Testis (tissue), 3 donors: ENCODE data around the gene TRIB2. TPM values are rescaled to one million over a fixed set of nuclear protein-coding genes. Genes with fewer than 3 reads are reported as not detected.

Experiments
- DNase-seq: peaks from one replicate; pipeline ENCODE4 v3.0.0-alpha.2; 2019
- H3K27ac ChIP-seq, 2 donors: fragments of 200-600 bp; sonication (generic); one replicate each; pipeline ENCODE4 v1.5.1; 2019
- H3K27me3 ChIP-seq: fragments of 200-600 bp; sonication (generic); one replicate; pipeline ENCODE4 v1.5.1; 2019
- H3K36me3 ChIP-seq: fragments of 200-600 bp; sonication (generic); one replicate; pipeline ENCODE4 v1.5.1; 2017; ENCODE audit warnings: low read depth; ENCODE audit errors: missing control alignments
- H3K4me1 ChIP-seq: fragments of 200-600 bp; sonication (generic); one replicate; pipeline ENCODE4 v1.5.1; 2019
- H3K4me3 ChIP-seq, 2 donors: fragments of 200-600 bp; sonication (generic); one replicate each; pipeline ENCODE4 v1.5.1; 2017 to 2019
- H3K9me3 ChIP-seq: fragments of 200-600 bp; sonication (generic); one replicate; pipeline ENCODE4 v1.5.1; 2017
- POLR2A ChIP-seq: fragments of 450-650 bp; IDR thresholded peaks from one replicate; pipeline ENCODE4 v1.6.1; 2017; ENCODE audit warnings: antibody characterized with exemption, mild to moderate bottlenecking, moderate library complexity
- WGBS, 2 donors: methylation state at CpG; one replicate each; pipeline ENCODE4 v1.1.5; 2018; 5-methylcytosine and 5-hydroxymethylcytosine counted together
- intact Hi-C: fragments of 100-400 bp; cut with DNase I; formaldehyde crosslinking; loops from one replicate; pipeline ENCODE4 v1.15.1; 2023; ENCODE audit warnings: low total_unique reads
- polyA plus RNA-seq: library from polyadenylated mRNA; stranded (reverse); fragments of 350-450 nt; fragmentation: Illumina TruSeq; extraction: RNeasy Lipid Tissue Mini Kit (QIAGEN cat#74804); gene quantifications from one replicate; pipeline ENCODE4 v1.2.3, GENCODE V29; 2014; ENCODE audit warnings: low read depth, low replicate concordance; ENCODE audit not compliant: insufficient read depth
- total RNA-seq, 2 donors: library from RNA; depleted of rRNA; stranded (reverse); fragments of >200 nt; gene quantifications; one replicate each; pipeline ENCODE4 v1.2.3, GENCODE V29; 2016
- TF ChIP-seq, protein P1 (sequence below), 3 experiments: fragments of 450-650 bp in 2 of 3; fragments of 200-600 bp in 1 of 3; sonication (generic) in 1 of 3; IDR thresholded peaks; one replicate each; pipeline ENCODE4 v1.5.1; 2016 to 2019; ENCODE audit warnings: antibody characterized with exemption in 3 of 3, mild to moderate bottlenecking in 2 of 3, moderate library complexity in 1 of 3

Gene TRIB2
- total and polyA plus RNA-seq, 3 donors from 2014 or later = 54.9 to 190 (median 189) TPM

DNA sequence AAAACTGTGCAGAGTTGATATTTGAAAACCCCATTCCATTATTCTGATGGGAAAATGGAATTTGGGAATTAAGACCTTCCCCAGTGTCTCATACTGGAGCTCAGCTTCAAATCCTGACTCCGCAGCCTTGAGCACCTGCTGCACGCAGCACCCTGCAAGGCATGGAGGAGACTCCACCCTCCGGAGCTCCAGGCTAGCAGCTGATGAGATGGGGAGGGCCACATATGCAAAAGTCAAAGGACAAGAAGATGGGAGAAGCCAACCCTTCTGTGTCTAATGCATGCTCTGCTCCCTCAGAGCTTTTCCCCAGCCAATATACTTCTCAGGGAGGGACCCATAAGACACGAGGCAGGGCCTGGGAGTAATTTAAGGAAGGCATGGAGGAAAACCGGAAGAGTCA, 34.7 kb upstream of the TRIB2 start:
- Histone ChIP-seq H3K36me3 (no peaks in the 10 kb centered on the region), H3K27ac (no peak overlapping the region), H3K4me1 (peaks cover 15% of the 10 kb centered on the region), H3K4me3 (no peak overlapping the region), H3K27me3 (no peaks in the 10 kb centered on the region), H3K9me3 (no peaks in the 10 kb centered on the region)
- TF ChIP-seq POLR2A = no peak
- TF ChIP-seq, protein P1, sequence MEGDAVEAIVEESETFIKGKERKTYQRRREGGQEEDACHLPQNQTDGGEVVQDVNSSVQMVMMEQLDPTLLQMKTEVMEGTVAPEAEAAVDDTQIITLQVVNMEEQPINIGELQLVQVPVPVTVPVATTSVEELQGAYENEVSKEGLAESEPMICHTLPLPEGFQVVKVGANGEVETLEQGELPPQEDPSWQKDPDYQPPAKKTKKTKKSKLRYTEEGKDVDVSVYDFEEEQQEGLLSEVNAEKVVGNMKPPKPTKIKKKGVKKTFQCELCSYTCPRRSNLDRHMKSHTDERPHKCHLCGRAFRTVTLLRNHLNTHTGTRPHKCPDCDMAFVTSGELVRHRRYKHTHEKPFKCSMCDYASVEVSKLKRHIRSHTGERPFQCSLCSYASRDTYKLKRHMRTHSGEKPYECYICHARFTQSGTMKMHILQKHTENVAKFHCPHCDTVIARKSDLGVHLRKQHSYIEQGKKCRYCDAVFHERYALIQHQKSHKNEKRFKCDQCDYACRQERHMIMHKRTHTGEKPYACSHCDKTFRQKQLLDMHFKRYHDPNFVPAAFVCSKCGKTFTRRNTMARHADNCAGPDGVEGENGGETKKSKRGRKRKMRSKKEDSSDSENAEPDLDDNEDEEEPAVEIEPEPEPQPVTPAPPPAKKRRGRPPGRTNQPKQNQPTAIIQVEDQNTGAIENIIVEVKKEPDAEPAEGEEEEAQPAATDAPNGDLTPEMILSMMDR (IDR thresholded peaks at IDR 0.05) = no peak
- DNase-seq = no peak
- intact Hi-C loops = no loop called here
- WGBS, 2 donors = 87 to 88% methylated on average over 5 of the region's 5 CpGs

DNA sequence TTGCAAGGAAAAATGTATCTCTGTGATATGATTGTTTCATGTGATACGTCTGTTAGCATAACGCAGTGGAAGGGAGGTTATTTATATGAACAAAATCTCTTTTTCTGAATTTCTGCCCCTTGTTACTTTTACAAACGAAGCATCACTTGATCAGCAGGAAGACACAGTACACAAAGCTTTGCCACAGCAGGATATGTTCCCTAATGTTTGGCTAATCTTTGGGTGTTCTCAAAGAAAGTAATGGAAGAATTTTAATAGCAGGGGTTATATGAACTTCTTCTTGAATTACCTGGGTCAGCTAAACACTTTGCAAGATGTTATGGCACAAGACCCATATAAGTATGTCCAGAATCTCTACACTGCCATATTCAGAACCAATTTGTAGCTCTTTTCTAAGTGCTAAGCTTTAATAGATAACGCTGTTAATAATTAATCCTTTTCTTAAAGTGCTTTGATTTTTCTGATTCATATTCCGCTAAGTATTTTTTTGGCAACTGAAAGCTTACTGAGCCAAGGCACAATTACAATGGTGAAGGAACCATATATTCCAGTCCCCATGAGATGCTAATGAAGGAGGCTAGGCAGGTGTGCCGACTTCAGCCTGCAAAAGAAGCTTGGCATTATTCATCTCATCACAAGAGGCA, 33.2 kb upstream of the TRIB2 start:
- Histone ChIP-seq H3K4me3 (no peak overlapping the region), H3K27ac (no peak overlapping the region), H3K4me1 (peaks cover 15% of the 10 kb centered on the region), H3K27me3 (no peaks in the 10 kb centered on the region), H3K36me3 (no peaks in the 10 kb centered on the region), H3K9me3 (no peaks in the 10 kb centered on the region)
- DNase-seq = no peak
- WGBS, 2 donors = 64 to 81% methylated on average over 6 of the region's 6 CpGs
- intact Hi-C loops = no loop called here
- TF ChIP-seq POLR2A = no peak
- TF ChIP-seq, protein P1 (IDR thresholded peaks at IDR 0.05) = no peak

DNA sequence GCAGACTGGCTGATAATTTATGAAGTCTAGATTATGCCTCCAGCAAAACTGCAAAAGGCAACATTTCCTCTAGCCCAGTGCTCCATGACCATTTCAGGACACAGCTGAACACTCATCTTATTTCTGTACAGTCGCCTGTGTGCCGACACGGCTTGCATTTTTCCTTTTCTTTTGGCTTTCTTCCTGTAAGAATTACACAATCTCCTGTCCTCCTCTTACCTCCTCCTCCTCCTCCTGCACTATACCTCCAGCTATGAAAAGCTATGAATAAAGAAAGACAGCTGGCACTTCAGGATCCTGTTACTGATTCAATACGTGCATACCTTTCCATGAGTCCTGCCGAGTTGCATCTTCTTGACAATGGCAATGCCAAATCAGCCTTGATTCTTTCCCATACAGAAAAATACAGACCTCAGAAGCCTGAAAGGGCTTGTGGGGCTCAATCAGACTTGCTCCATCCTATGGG, 32.2 kb upstream of the TRIB2 start:
- H3K4me3 ChIP-seq = no peak overlapping the region
- intact Hi-C loops = no loop called here
- DNase-seq = no peak
- no peaks in the 10 kb centered on the region for H3K27me3 ChIP-seq
- H3K27ac ChIP-seq = no peak overlapping the region
- TF ChIP-seq, protein P1 (IDR thresholded peaks at IDR 0.05) = no peak
- TF ChIP-seq POLR2A = no peak
- 29 to 34% methylated on average over 5 of the region's 5 CpGs for WGBS, 2 donors
- no peaks in the 10 kb centered on the region for H3K9me3 ChIP-seq
- H3K36me3 ChIP-seq = no peaks in the 10 kb centered on the region
- peaks cover 15% of the 10 kb centered on the region for H3K4me1 ChIP-seq

DNA sequence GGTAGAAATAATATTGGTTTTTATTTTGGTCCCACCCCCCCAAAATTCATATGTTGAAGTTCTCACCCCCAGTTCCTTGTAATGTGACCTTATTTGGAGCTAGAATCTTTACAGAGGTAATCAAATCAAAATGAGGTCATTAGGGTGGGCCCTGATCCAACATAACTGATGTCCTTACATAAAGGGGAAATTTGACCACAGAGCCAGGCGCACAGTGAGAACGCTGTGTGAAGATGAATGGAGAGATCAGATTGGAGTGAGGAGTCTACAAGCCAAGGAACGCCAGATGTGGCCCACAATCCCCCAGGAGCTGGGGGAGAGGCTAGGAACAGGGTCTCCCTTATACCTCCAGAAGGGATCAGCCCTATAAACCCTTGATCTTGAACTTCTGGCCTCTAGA, 31.6 kb upstream of the TRIB2 start:
- Histone ChIP-seq H3K4me3 (no peak overlapping the region), H3K4me1 (peaks cover 15% of the 10 kb centered on the region), H3K27me3 (no peaks in the 10 kb centered on the region), H3K36me3 (no peaks in the 10 kb centered on the region), H3K9me3 (no peaks in the 10 kb centered on the region), H3K27ac (no peak overlapping the region)
- TF ChIP-seq, protein P1 (IDR thresholded peaks at IDR 0.05) = no peak
- TF ChIP-seq POLR2A = no peak
- intact Hi-C loops = no loop called here
- DNase-seq = no peak
- 77 to 89% methylated on average over 3 of the region's 3 CpGs for WGBS, 2 donors

DNA sequence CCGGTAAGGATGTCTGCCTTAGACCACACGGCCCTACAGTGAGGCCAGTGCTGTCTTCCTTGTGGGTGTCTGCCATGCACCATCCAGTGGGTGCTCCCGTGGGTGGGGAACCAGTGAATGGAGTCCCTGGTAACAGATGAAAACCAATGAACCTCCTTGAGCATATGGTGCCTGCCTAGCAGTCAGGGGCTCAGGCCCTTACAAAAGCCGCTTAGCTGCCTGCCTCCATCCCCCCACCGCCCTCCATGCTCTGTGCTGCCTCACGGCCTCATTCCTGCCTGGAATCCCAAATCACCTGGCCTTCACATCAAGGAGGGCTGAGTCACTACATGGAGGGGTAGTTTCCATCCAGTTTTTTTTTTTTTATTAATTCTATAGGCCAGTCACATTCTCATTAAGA, 30.8 kb upstream of the TRIB2 start:
- Histone ChIP-seq H3K27me3 (no peaks in the 10 kb centered on the region), H3K27ac (no peak overlapping the region), H3K36me3 (no peaks in the 10 kb centered on the region), H3K4me3 (no peak overlapping the region), H3K9me3 (no peaks in the 10 kb centered on the region), H3K4me1 (peaks cover 15% of the 10 kb centered on the region)
- DNase-seq = no peak
- intact Hi-C loops = no loop called here
- 96 to 97% methylated on average over 4 to 6 of the region's 6 CpGs for WGBS, 2 donors
- TF ChIP-seq POLR2A = no peak
